K562 treated with DMSO at 1 percent for 4 hours (cell line): ENCODE results near the gene GRID2IP. TPM values are rescaled to one million over a fixed set of nuclear protein-coding genes. Genes with fewer than 3 reads are reported as not detected.

ENCODE experiments used
- total RNA-seq: library from RNA; unstranded; fragments of 300-600 nt; gene quantifications from 2 replicates; pipeline ENCODE4 v1.2.3, GENCODE V29; 2022; ENCODE audit not compliant: insufficient read depth

GRID2IP gene
- not detected in 2 replicates for total RNA-seq

GRCh38 chr7:6551016-6551511 lies at the start of gene GRID2IP:
Gene GRID2IP (minus strand): TSS chr7:6551461. CDS start chr7:6551436, 25 bp downstream.

GRCh38 chr7:6589829-6590644 lies 38.8 kb upstream of the GRID2IP start, which contains the start of gene INTS15:
Gene INTS15 (plus strand): TSS chr7:6590021. CDS start chr7:6590284, 263 bp downstream.

GRCh38 chr7:6577369-6578113 lies 26.3 kb upstream of the GRID2IP start, which contains the start of gene ZDHHC4:
Gene ZDHHC4 (plus strand): TSS chr7:6577454. CDS start chr7:6580562, 3,108 bp downstream.

GRCh38 chr7:6447581-6448199 lies 103.6 kb downstream of the GRID2IP start, which contains the start of gene DAGLB:
Gene DAGLB (minus strand): TSS chr7:6447954. CDS start chr7:6447842, 112 bp downstream.

Other genes starting within 250 kb of the GRID2IP start
- gene FAM220A, start 202.5 kb downstream of the GRID2IP start, total RNA-seq, result 14.9 and 15.8 TPM in 2 replicates
- 162 and 173 TPM in 2 replicates for gene RAC1, start 176.9 kb downstream of the GRID2IP start, total RNA-seq
- 17.4 and 18.0 TPM in 2 replicates for gene DAGLB, start 103.5 kb downstream of the GRID2IP start, total RNA-seq
- 93.2 and 101 TPM in 2 replicates for gene KDELR2, start 67.3 kb downstream of the GRID2IP start, total RNA-seq
- gene ZDHHC4, start 26.0 kb upstream of the GRID2IP start, total RNA-seq, result 87.9 and 99.7 TPM in 2 replicates
- 62.1 and 70.9 TPM in 2 replicates for gene INTS15, start 38.6 kb upstream of the GRID2IP start, total RNA-seq
- gene ZNF853, start 64.1 kb upstream of the GRID2IP start, total RNA-seq, result not detected in 2 replicates
- 23.4 and 28.7 TPM in 2 replicates for gene ZNF316, start 85.9 kb upstream of the GRID2IP start, total RNA-seq
- 8.5 and 10.0 TPM in 2 replicates for gene ZNF12, start 155.5 kb upstream of the GRID2IP start, total RNA-seq
- not detected in 2 replicates for gene RSPH10B2, start 202.6 kb upstream of the GRID2IP start, total RNA-seq